Upper lobe of right lung (tissue), 1 donor: ENCODE measurements around the gene SLC9A3. TPM values are rescaled to one million over a fixed set of nuclear protein-coding genes. Genes with fewer than 3 reads are reported as not detected.

Experiments used
- ATAC-seq: fragments of 200-7000 bp; cut with Tn5 transposase; one replicate; pipeline ENCODE4 v1.9.1; 2020; ENCODE audit warnings: mild to moderate bottlenecking, moderate library complexity
- DNase-seq: peaks from one replicate; pipeline ENCODE4 v3.0.0-alpha.2; 2020
- H3K27ac ChIP-seq: fragments of 200-600 bp; one replicate; pipeline ENCODE4 v1.8.0; 2022
- H3K27me3 ChIP-seq: fragments of 200-600 bp; one replicate; pipeline ENCODE4 v1.8.0; 2022; ENCODE audit warnings: mild to moderate bottlenecking
- H3K36me3 ChIP-seq: fragments of 200-600 bp; one replicate; pipeline ENCODE4 v1.8.0; 2022
- H3K4me1 ChIP-seq: fragments of 200-600 bp; one replicate; pipeline ENCODE4 v1.8.0; 2022
- H3K4me3 ChIP-seq: fragments of 200-600 bp; one replicate; pipeline ENCODE4 v1.8.0; 2022; ENCODE audit warnings: mild to moderate bottlenecking
- H3K9me3 ChIP-seq: fragments of 200-600 bp; one replicate; pipeline ENCODE4 v1.8.0; 2022
- CTCF ChIP-seq: fragments of 200-600 bp; IDR thresholded peaks from one replicate; pipeline ENCODE4 v1.8.0; 2022; ENCODE audit warnings: antibody characterized with exemption
- intact Hi-C: fragments of 100-400 bp; cut with DNase I; formaldehyde crosslinking; loops from one replicate; pipeline ENCODE4 v1.11.0; 2022
- total RNA-seq: library from RNA; stranded (reverse); fragmentation: NEBNext Ultra II Directional; extraction: Animal tissue kit (Norgen Biotek cat#: 25700); gene quantifications from one replicate; pipeline ENCODE4 v1.2.1, GENCODE V29; 2021
- donor health status: DM: no; HTN: yes; CAD: no; lungs with severe emphysema.

Gene SLC9A3
- total RNA-seq, 1 donor from 2014 or later, result 1.0 TPM

GRCh38 chr5:435156-435790, 89.0 kb downstream of the SLC9A3 start:
- DNase-seq (peak; percentile 58), ATAC-seq (no peak)
- H3K4me3 ChIP-seq, result no peak overlapping the region
- TF ChIP-seq CTCF, result no peak
- H3K36me3 ChIP-seq, result no peaks in the 10 kb centered on the region
- intact Hi-C loops, result loop anchor here (10.0 kb wide), 1 partner anchor 120 kb away; no protein-coding TSS in a partner anchor
- no peaks in the 10 kb centered on the region for H3K9me3 ChIP-seq
- H3K27ac ChIP-seq, result no peak overlapping the region
- H3K27me3 ChIP-seq, result no peaks in the 10 kb centered on the region
- H3K4me1 ChIP-seq, result no peaks in the 10 kb centered on the region

- no peaks in the 10 kb centered on the region for H3K27me3 ChIP-seq
- peak; percentile 60 for DNase-seq
- no peaks in the 10 kb centered on the region for H3K4me1 ChIP-seq
- ATAC-seq, result no peak
- intact Hi-C loops, result loop anchor here (10.0 kb wide), 1 partner anchor 120 kb away; no protein-coding TSS in a partner anchor
- no peak for TF ChIP-seq CTCF
- H3K4me3 ChIP-seq, result no peak overlapping the region
- H3K9me3 ChIP-seq, result no peaks in the 10 kb centered on the region
- H3K36me3 ChIP-seq, result no peaks in the 10 kb centered on the region
- H3K27ac ChIP-seq, result no peak overlapping the region
Observed at GRCh38 chr5:434443-435146, 89.7 kb downstream of the SLC9A3 start.

- Histone ChIP-seq H3K4me1 (no peaks in the 10 kb centered on the region), H3K9me3 (no peaks in the 10 kb centered on the region), H3K4me3 (no peak overlapping the region), H3K36me3 (no peaks in the 10 kb centered on the region), H3K27me3 (no peaks in the 10 kb centered on the region), H3K27ac (no peak overlapping the region)
- ATAC-seq (no peak), DNase-seq (no peak)
- intact Hi-C loops, result loop anchor here (10.0 kb wide), 1 partner anchor 119 kb away; no protein-coding TSS in a partner anchor
- TF ChIP-seq CTCF, result no peak
Observed at GRCh38 chr5:433836-434235, 90.4 kb downstream of the SLC9A3 start.

GRCh38 chr5:432928-433791, 91.1 kb downstream of the SLC9A3 start:
- H3K36me3 ChIP-seq, result no peaks in the 10 kb centered on the region
- H3K27ac ChIP-seq, result peak overlapping the region; percentile 11
- H3K9me3 ChIP-seq, result no peaks in the 10 kb centered on the region
- intact Hi-C loops, result loop anchor here (10.0 kb wide), 1 partner anchor 118 kb away; no protein-coding TSS in a partner anchor
- DNase-seq, result peak; percentile 75
- H3K4me3 ChIP-seq, result no peak overlapping the region
- peak; percentile 52 for ATAC-seq
- H3K4me1 ChIP-seq, result no peaks in the 10 kb centered on the region
- no peaks in the 10 kb centered on the region for H3K27me3 ChIP-seq
- TF ChIP-seq CTCF, result no peak

- Histone ChIP-seq H3K36me3 (no peaks in the 10 kb centered on the region), H3K9me3 (no peaks in the 10 kb centered on the region), H3K27ac (no peak overlapping the region), H3K4me1 (no peaks in the 10 kb centered on the region), H3K4me3 (no peak overlapping the region), H3K27me3 (no peaks in the 10 kb centered on the region)
- peak; percentile 48 for DNase-seq
- no peak for TF ChIP-seq CTCF
- intact Hi-C loops, result loop anchor here (10.0 kb wide), 1 partner anchor 118 kb away; no protein-coding TSS in a partner anchor
- no peak for ATAC-seq
Observed at GRCh38 chr5:432201-432927, 91.9 kb downstream of the SLC9A3 start.
